GM18873 (cell line): ENCODE data around the gene ZNF135.
A peak's percentile ranks its signal among the peaks of the same experiment; 100 is the strongest.

Experiments
- ATAC-seq: cut with Tn5 transposase; IDR thresholded peaks from one replicate; pipeline ENCODE4 v1.9.1; 2021; ENCODE audit warnings: mild to moderate bottlenecking, moderate library complexity, moderate number of reproducible peaks; ENCODE audit not compliant: unreplicated experiment, low FRiP score

Gene ZNF135

DNA sequence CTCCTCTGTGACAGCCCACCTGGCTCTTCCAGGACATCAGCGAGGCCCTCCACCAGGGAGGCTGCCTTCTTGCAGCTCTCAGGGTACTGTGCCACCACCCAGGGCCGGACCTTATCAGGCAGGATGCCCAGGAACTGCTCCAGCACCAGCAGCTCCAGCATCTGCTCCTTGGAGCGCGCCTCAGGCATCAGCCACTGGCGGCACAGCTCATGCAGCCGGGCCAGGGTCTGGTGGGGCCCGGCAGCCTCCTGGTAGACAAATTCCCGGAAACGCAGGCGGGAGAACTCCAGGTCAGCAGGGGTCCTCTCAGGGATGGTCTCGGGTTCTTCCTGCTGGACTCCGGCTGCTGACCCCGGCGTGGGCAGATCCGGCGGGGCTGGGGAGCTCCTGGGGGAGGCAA lies 30.8 kb downstream of the ZNF135 start:
- no peak for ATAC-seq

DNA sequence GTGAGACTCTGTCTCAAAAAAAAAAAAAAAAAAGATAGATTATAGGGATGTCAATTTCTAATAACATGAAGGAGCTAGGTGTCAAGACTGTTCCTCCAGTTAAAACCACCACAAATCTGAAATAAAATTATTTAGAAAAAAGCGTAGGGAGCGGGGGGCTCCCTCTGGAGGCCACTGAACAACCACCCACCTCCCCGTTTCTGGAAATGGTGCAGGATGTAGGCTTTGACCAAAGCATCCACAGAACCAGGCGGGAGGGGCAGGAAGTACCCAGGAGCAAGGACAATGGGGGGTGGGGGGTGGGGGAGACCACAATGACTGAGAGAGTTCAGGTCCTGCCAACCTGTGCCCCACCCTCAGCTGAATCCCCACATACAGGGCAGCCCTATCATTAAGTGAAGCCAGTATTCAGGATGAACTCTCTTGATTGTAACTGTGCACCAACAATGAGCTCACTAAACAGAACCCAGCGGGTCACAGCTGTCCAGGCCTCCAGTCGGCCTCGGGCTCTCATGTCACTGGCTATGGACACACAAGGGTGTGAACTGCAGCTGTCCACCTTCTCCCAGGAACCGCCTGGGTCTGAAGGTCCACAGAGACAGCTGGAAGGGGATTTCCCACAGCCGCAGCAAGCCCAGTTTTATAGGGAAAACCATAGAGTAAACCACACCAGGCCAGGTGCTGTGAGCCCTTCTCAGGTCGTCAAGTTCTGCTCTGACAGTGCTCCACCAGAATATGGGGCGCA lies 32.3 kb downstream of the ZNF135 start:
- no peak for ATAC-seq

DNA sequence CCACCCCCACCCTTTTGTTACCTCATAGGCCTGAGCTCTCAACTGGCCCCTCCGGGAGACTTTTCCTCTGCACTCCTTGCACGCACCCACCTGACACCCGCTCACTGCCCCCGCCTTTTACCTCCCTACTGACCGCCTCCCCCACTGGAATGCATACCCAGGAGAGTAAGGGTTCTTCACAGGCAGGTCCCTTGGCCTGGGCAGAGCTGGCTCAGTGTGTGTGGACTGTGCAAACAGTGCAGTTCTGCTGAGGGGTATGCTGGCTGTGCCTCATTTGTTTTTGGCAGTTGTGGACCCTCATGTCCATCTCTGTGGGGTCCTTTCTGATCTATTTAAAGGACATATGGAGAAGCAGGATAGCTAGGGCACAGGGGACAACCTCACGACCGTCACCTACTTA lies 34.0 kb downstream of the ZNF135 start:
- ATAC-seq = no peak

DNA sequence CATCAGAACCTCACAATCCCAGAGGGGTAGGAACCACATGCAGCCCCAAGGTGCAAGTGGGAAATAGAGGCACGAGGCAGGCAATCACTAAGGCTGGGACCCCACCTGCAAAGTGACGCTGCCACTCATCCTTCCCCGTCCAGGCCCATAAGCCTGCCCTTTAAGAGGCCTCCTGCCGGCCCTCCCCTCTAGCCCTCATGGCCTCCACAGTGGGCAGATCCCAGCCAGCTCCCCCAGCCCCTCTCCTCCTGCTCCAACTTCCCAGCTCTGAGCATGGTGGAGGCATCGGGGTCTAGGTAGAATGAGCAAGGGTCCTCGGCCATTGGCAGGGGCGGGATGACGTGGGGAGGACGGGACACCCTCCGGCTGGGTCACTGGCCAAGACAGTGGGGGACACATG lies 36.2 kb downstream of the ZNF135 start:
- ATAC-seq = no peak

GRCh38 chr19:58096884-58097283 lies 37.8 kb downstream of the ZNF135 start:
- no peak for ATAC-seq

DNA sequence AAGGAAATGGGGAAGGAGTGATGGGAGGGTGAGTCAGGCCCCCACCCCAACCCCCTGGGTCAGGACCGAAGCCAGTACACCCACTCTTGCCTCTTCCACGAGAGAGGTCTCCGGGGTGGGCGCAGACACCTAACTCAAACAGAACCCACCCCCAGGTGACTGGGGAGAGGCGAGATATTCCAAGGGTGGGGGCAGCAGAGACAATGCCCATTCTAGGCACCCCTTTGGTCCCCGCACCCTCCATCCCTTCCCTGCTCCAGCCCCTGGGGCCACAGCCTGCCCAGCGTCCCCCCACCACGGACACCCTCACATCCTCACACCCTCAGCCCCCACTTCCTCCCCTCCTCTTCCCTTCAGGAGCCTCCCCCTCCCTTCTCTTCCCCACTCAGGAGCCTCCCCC lies 38.3 kb downstream of the ZNF135 start:
- ATAC-seq = no peak

DNA sequence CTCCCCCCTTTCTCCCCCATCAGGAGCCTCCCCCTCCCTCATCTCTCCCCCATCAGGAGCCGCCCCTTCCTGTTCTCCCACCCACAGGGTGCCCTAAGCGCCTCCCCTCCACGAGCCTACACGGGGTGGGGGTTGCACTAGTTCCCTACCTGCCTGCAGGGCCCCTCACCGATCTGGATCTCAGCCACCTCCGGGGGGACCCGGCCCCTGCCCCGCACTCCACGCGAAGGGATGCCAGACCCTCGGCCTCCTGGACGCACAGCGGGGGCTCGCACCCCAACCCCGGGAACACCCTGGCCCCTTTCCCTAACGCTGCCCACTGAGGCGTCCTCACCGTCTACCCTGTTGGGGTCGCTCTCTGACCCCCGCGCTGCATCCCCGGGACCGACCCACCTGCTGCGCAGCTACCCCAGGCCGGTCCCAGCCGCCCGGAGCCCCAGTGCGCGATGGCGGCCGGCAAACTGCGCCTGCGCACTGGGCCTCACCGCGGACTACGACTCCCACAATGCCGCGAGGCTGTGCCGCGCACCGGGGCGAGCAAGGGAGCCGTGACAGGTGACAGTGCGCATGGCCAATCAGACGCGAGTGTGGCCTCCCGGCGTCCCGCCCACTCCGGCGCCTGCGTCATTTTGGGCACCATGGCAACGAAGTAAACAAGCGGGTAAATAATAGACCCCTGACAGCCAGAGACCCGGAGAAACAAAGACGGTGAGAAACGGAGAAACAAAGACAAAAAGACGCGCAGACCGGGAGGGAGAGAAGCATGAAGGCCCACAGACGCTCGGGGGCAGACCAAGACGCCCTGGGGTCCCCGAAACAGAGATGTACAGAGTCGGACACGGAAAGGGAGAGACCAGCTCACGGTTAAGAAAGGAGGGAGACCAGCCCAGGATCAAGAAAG lies 38.9 kb downstream of the ZNF135 start, which contains the start of gene ZSCAN18:
TSS of gene ZSCAN18 (minus strand) at position 451 of the 901 bp plus-strand sequence. CDS start 7,964 bp downstream, outside the sequence.
- peak; percentile 88 for ATAC-seq

GRCh38 chr19:58098682-58098998 lies 39.6 kb downstream of the ZNF135 start:
- ATAC-seq = peak; percentile 8

GRCh38 chr19:58107778-58108545 lies 48.9 kb downstream of the ZNF135 start:
- no peak for ATAC-seq

DNA sequence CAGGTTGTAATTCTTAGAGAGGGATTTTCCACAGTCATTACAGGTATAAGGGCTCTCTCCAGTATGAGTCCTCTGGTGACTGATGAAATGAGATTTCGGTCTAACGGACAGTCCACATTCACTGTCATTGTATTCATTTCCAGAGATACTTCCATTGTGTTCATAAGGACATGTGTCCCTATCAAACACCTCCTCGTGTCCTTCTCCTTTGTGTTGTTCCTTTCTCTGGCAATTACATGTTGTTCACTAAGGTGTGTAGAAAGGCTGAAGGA lies 49.4 kb downstream of the ZNF135 start:
- ATAC-seq = no peak

DNA sequence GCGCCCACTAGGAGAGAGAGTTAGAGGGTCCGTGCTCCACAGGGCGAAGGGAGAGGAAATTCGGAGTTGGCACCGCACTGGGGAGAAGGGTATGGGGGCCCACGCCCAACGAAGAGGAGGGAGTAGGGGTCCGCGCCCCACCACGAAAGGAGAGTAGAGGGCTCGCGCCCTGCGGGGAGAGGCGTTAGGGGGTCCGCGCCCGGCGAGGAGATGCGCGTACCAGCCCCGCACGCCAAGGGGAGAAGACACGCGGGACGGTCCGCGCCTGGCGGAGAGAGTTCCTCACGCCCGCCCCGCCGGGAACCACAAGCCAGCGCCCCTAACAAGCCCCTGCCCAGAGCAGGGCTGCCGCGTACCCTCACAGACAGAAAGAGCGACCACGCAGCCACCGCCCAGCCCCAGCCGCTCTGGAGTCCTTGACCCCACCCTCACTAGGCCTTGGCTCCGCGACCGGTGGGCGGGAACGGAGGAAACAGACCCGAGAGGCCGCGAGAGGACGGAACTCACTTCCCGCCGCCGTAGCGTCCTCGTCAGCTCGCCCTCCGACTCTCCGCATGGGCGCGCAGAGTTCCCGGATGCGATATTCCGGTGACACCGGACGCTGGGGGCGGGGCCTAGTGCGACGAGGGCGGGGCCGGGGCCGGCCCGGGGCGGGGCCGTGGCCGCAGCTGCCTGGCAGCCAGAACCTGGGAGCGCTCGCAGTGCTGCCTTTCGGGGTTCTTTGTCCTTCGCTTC lies 58.9 kb downstream of the ZNF135 start:
- no peak for ATAC-seq

- no peak for ATAC-seq
Observed at GRCh38 chr19:58118979-58119733, 60.1 kb downstream of the ZNF135 start.
